ENCODE measurements around the gene RTTN.
A peak's percentile ranks its signal among the peaks of the same experiment; 100 is the strongest.
"Not testable (repeated sequence)": the region's sequence is repeated elsewhere in the genome, so short reads cannot be mapped to it uniquely, and the experiment has no call there.

The RTTN gene

DNA sequence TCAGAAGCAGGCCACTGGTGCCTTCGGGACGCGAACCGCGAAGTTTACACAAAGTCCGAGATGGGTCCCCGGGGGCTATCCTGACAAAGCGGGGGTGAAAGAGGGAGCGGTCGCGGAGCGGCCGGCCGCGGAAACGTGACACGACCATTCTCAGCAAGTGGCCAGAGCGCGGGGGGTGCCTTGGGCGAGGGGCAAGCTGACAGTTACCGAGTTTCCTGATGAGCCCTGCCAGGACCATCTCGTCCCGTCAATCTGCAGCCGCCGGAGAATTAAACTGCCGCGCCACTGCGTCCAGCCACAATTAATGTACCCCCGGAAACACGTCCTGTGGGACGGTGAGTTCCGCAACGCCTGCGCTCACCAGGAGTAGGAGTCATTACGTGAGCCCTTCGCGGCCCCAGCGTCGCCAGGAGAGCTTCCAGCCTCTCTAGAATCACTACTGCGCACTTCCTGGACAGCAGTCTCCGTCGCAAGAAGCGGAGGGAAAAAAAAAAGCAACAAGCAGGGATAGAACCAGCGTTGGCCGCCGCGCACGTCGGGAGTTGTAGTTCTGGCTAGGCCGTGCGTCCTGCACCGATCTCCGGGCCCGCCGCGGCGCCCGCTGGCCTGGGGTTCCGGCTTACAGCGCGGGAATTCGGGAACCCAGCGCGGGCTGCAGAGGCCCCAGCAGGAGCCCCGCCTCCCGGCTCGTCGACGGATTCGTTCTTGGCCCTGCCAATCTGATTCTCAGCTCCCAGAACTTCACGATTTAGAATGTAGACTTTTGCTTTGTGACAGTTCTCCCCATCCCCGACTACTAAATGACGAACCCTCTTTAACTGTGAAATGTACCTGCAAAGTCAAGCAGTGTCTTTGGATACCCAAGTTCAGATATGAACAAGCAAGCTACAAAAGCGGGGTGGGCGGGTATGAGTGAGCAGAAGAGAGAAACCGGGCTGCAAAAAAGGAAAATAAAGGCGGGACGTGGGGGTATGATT lies at the start of gene RTTN:
Gene RTTN, minus strand, starts transcription at position 267 of the 977 bp plus-strand sequence. Its CDS starts 29 bp downstream, at position 238.
- Histone ChIP-seq H3K27me3 (ENCODE audit: insufficient read depth, low read length, poor library complexity) (no peaks in the 10 kb centered on the region), H3K4me3 (ENCODE audit: low read depth in 1 of 2, low read length in 2 of 2) (peak within 1 kb of the TSS; percentile 74 to 86), H4K20me1 (ENCODE audit: insufficient read depth, low read length) (no peaks in the 10 kb centered on the region), H3K9ac (ENCODE audit: low read depth, low read length) (peak within 1 kb of the TSS; percentile 81), H3K4me2 (ENCODE audit: insufficient read depth, low read length) (peak within 1 kb of the TSS; percentile 76), H3K27ac (ENCODE audit: low read length) (peak within 1 kb of the TSS; percentile 94), H3K4me1 (ENCODE audit: insufficient read depth, low read length) (peaks cover 34% of the 10 kb centered on the region), H3K79me2 (ENCODE audit: insufficient read depth, low read length) (peaks cover 26% of the 10 kb centered on the region), H2AFZ (ENCODE audit: low read depth, low read length) (peak within 1 kb of the TSS; percentile 98), H3K9me3 (ENCODE audit: insufficient read depth, low read length, severe bottlenecking) (no peaks in the 10 kb centered on the region), H3K36me3 (ENCODE audit: insufficient read depth, low read length) (peaks cover 25% of the 10 kb centered on the region)
- ATAC-seq (ENCODE audit: insufficient read depth, low read depth) (peak; percentile 94), DNase-seq (peak; percentile 95)
- TF ChIP-seq, protein P1, sequence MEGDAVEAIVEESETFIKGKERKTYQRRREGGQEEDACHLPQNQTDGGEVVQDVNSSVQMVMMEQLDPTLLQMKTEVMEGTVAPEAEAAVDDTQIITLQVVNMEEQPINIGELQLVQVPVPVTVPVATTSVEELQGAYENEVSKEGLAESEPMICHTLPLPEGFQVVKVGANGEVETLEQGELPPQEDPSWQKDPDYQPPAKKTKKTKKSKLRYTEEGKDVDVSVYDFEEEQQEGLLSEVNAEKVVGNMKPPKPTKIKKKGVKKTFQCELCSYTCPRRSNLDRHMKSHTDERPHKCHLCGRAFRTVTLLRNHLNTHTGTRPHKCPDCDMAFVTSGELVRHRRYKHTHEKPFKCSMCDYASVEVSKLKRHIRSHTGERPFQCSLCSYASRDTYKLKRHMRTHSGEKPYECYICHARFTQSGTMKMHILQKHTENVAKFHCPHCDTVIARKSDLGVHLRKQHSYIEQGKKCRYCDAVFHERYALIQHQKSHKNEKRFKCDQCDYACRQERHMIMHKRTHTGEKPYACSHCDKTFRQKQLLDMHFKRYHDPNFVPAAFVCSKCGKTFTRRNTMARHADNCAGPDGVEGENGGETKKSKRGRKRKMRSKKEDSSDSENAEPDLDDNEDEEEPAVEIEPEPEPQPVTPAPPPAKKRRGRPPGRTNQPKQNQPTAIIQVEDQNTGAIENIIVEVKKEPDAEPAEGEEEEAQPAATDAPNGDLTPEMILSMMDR (IDR thresholded peaks at IDR 0.05; ENCODE audit: borderline replicate concordance, extremely low read depth, low read length, poor library complexity, severe bottlenecking), result no peak
- TF ChIP-seq EZH2 (IDR thresholded peaks at IDR 0.05; ENCODE audit: borderline replicate concordance, low read depth, low read length, severe bottlenecking), result no peak

DNA sequence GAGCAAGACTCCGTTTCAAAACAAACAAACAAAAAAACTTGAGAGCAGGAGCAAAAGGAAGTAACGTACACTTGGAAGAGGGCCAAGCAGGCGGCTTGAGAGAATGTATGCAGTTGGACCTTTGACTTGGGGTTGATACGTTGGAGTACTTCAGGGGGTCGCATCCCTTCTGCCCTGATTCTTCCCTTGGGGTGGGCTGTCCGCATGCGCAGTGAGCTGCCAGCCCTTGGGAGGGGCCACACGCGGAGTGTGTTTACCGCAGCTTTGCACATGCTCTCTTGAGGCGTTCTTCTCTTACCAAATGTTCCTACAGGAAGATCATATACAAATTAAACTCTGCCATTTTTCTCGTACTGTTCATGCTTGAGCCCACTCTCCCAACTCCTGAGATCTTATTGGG lies 45.3 kb upstream of the RTTN start:
- Histone ChIP-seq H3K36me3 (ENCODE audit: insufficient read depth, low read length) (no peaks in the 10 kb centered on the region), H3K9me3 (ENCODE audit: insufficient read depth, low read length, severe bottlenecking) (no peaks in the 10 kb centered on the region), H3K4me3 (ENCODE audit: low read depth in 1 of 2, low read length in 2 of 2) (no peak overlapping the region), H4K20me1 (ENCODE audit: insufficient read depth, low read length) (no peaks in the 10 kb centered on the region), H3K27me3 (ENCODE audit: insufficient read depth, low read length, poor library complexity) (no peaks in the 10 kb centered on the region), H3K9ac (ENCODE audit: low read depth, low read length) (no peak overlapping the region), H3K4me2 (ENCODE audit: insufficient read depth, low read length) (no peak overlapping the region), H3K27ac (ENCODE audit: low read length) (no peak overlapping the region), H2AFZ (ENCODE audit: low read depth, low read length) (no peak overlapping the region), H3K4me1 (ENCODE audit: insufficient read depth, low read length) (no peaks in the 10 kb centered on the region), H3K79me2 (ENCODE audit: insufficient read depth, low read length) (no peaks in the 10 kb centered on the region)
- TF ChIP-seq, protein P1 (IDR thresholded peaks at IDR 0.05; ENCODE audit: borderline replicate concordance, extremely low read depth, low read length, poor library complexity, severe bottlenecking), result no peak
- no peak for TF ChIP-seq EZH2 (IDR thresholded peaks at IDR 0.05; ENCODE audit: borderline replicate concordance, low read depth, low read length, severe bottlenecking)
- ATAC-seq (ENCODE audit: insufficient read depth, low read depth), result no peak
- DNase-seq, result no peak

- H2AFZ ChIP-seq (ENCODE audit: low read depth, low read length); H3K36me3 ChIP-seq (ENCODE audit: insufficient read depth, low read length): not testable (repeated sequence)
Measured at GRCh38 chr18:70249861-70250260, 44.4 kb upstream of the RTTN start.

DNA sequence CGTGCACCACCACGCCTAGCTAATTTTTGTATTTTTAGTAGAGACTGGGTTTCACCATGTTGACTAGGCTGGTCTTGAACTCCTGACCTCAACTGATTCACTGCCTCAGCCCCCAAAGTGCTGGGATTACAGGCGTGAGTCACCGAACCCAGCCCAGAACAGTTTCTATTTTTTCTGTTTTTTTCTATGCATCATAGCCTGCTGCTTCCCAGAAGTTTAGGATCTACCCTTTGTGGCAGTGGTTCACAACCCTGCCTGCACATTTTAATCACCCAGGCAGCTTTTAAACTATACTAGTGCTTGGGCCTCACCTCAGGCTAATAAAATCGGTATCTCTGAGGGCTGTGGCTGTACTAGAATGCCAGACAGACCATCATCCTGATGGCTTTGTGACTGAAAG lies 43.6 kb upstream of the RTTN start:
- Histone ChIP-seq H3K27ac (ENCODE audit: low read length) (no peak overlapping the region), H3K27me3 (ENCODE audit: insufficient read depth, low read length, poor library complexity) (no peaks in the 10 kb centered on the region), H3K4me2 (ENCODE audit: insufficient read depth, low read length) (no peak overlapping the region), H3K36me3 (ENCODE audit: insufficient read depth, low read length) (no peaks in the 10 kb centered on the region), H4K20me1 (ENCODE audit: insufficient read depth, low read length) (no peaks in the 10 kb centered on the region), H3K79me2 (ENCODE audit: insufficient read depth, low read length) (no peaks in the 10 kb centered on the region), H3K9me3 (ENCODE audit: insufficient read depth, low read length, severe bottlenecking) (no peaks in the 10 kb centered on the region), H3K4me1 (ENCODE audit: insufficient read depth, low read length) (no peaks in the 10 kb centered on the region), H2AFZ (ENCODE audit: low read depth, low read length) (no peak overlapping the region), H3K4me3 (ENCODE audit: low read depth in 1 of 2, low read length in 2 of 2) (no peak overlapping the region), H3K9ac (ENCODE audit: low read depth, low read length) (no peak overlapping the region)
- no peak for ATAC-seq (ENCODE audit: insufficient read depth, low read depth)
- DNase-seq, result no peak
- TF ChIP-seq EZH2 (IDR thresholded peaks at IDR 0.05; ENCODE audit: borderline replicate concordance, low read depth, low read length, severe bottlenecking), result no peak
- TF ChIP-seq, protein P1 (IDR thresholded peaks at IDR 0.05; ENCODE audit: borderline replicate concordance, extremely low read depth, low read length, poor library complexity, severe bottlenecking), result no peak

More at GRCh38 chr18:70249861-70250260, 44.4 kb upstream of the RTTN start:
- not testable (repeated sequence) for H3K4me3 ChIP-seq (ENCODE audit: low read depth in 1 of 2, low read length in 2 of 2); ATAC-seq (ENCODE audit: insufficient read depth, low read depth); H3K9ac ChIP-seq (ENCODE audit: low read depth, low read length); DNase-seq; H4K20me1 ChIP-seq (ENCODE audit: insufficient read depth, low read length); H3K27me3 ChIP-seq (ENCODE audit: insufficient read depth, low read length, poor library complexity); H3K27ac ChIP-seq (ENCODE audit: low read length); H3K79me2 ChIP-seq (ENCODE audit: insufficient read depth, low read length); H3K4me2 ChIP-seq (ENCODE audit: insufficient read depth, low read length); H3K4me1 ChIP-seq (ENCODE audit: insufficient read depth, low read length); H3K9me3 ChIP-seq (ENCODE audit: insufficient read depth, low read length, severe bottlenecking)
